ENCODE results near the gene BAX. TPM values are rescaled to one million over a fixed set of nuclear protein-coding genes. Genes with fewer than 3 reads are reported as not detected.

BAX gene
- total and polyA plus RNA-seq, 9 of the 15 experiments (the other 6 are each of a cell fraction or from before 2014, with no cell fraction given), result 3.2 to 95.4 (median 44.5) TPM

- peak; percentile 61 for TF ChIP-seq POLR2B (IDR thresholded peaks at IDR 0.05; ENCODE audit: low read depth, partially characterized antibody)
- TF ChIP-seq NBN (IDR thresholded peaks at IDR 0.05; ENCODE audit: low read depth), result no peak
- 0 out of 2 replicates have a peak, but pooled peaks have one; percentile 31 for TF ChIP-seq ZBTB49 (CRISPR knock-in tag; IDR thresholded peaks at IDR 0.05; ENCODE audit: borderline replicate concordance)
- TF ChIP-seq ZNF561 (CRISPR knock-in tag; conservative IDR thresholded peaks at IDR 0.05), result 0 out of 2 replicates have a peak, but pooled peaks have one; percentile 11
- TF ChIP-seq THRAP3 (IDR thresholded peaks at IDR 0.05; ENCODE audit: borderline replicate concordance), result no peak
- TF ChIP-seq PHTF2 (CRISPR knock-in tag; IDR thresholded peaks at IDR 0.05), result no peak
- no peak for TF ChIP-seq ZFP36 (IDR thresholded peaks at IDR 0.05; ENCODE audit: low read depth, low read length, partially characterized antibody)
- 0 out of 2 replicates have a peak, but pooled peaks have one; percentile 12 for TF ChIP-seq MXI1 (IDR thresholded peaks at IDR 0.05; ENCODE audit: low read depth, low read length)
- no peak for TF ChIP-seq ZNF668 (CRISPR knock-in tag; IDR thresholded peaks at IDR 0.05)
- no peak for TF ChIP-seq HEY1 (CRISPR knock-in tag; IDR thresholded peaks at IDR 0.05; ENCODE audit: borderline replicate concordance)
- no peak for TF ChIP-seq JUNB (CRISPR knock-in tag; conservative IDR thresholded peaks at IDR 0.05)
- no peak for TF ChIP-seq SETDB1 (IDR thresholded peaks at IDR 0.05; ENCODE audit: low read length)
- TF ChIP-seq ZBTB43 (CRISPR knock-in tag; IDR thresholded peaks at IDR 0.05), result 0 out of 2 replicates have a peak, but pooled peaks have one; percentile 72
- TF ChIP-seq EGR1 (conservative IDR thresholded peaks at IDR 0.05), result peak; percentile 33; the same call in 1 of the 2 replicates
- peak; percentile 32 for TF ChIP-seq SUPT5H (IDR thresholded peaks at IDR 0.05)
- no peak for TF ChIP-seq ILK (tag; IDR thresholded peaks at IDR 0.05; ENCODE audit: borderline replicate concordance, low read depth)
- no peak for TF ChIP-seq RFX7 (CRISPR knock-in tag; IDR thresholded peaks at IDR 0.05)
- no peak for TF ChIP-seq IRF2 (CRISPR knock-in tag; IDR thresholded peaks at IDR 0.05)
- TF ChIP-seq FOXJ2 (tag; IDR thresholded peaks at IDR 0.05), result 0 out of 2 replicates have a peak, but pooled peaks have one; percentile 12
- TF ChIP-seq ZKSCAN1 (IDR thresholded peaks at IDR 0.05; ENCODE audit: low read depth, low read length), result no peak
- no peak for TF ChIP-seq CTBP1 (IDR thresholded peaks at IDR 0.05; ENCODE audit: borderline replicate concordance)
- no peak for TF ChIP-seq ASH1L (IDR thresholded peaks at IDR 0.05; ENCODE audit: borderline replicate concordance, low read depth, partially characterized antibody)
- no peak for TF ChIP-seq USF2 (CRISPR knock-in tag; IDR thresholded peaks at IDR 0.05)
- no peak for TF ChIP-seq ZNF830 (CRISPR knock-in tag; IDR thresholded peaks at IDR 0.05)
Observed at GRCh38 chr19:48968179-48968661, 13.5 kb downstream of the BAX start (continued).
